Bone marrow (tissue), 2 donors: ENCODE measurements around the gene LCE1D.

Source experiments
- DNase-seq, 2 donors: peaks; one replicate each; lab custom pipeline; 2025; lab: John Stamatoyannopoulos, UW

Gene LCE1D

DNA sequence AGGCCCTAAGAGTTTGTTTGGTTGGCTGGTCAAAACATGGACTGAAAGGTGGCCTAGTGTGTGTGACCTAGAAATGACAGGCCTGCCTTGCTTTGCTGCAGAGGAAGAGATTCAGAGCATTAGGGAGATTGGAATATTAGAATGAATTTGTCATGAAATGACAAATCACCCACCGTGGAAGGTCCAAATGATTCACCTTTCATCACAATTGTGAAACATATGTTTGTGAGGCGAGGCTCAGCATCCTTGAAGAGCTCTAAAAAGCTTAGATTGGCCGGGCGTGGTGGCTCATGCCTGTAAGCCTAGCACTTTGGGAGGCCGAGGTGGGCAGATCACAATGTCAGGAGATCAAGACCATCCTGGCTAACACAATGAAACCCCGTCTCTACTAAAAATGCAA lies 20.8 kb downstream of the LCE1D start:
- DNase-seq, result no peak

GRCh38 chr1:152823294-152823693 lies 26.8 kb downstream of the LCE1D start:
- DNase-seq, result no peak

GRCh38 chr1:152824964-152825363 lies 28.4 kb downstream of the LCE1D start:
- DNase-seq, result no peak

GRCh38 chr1:152827173-152827572 lies 30.7 kb downstream of the LCE1D start, which contains the start of gene LCE1A:
Gene LCE1A (plus strand): TSS chr1:152827473. CDS start chr1:152827473, 0 bp downstream.
- DNase-seq, result no peak

GRCh38 chr1:152836870-152837269 lies 40.3 kb downstream of the LCE1D start:
- no peak for DNase-seq

DNA sequence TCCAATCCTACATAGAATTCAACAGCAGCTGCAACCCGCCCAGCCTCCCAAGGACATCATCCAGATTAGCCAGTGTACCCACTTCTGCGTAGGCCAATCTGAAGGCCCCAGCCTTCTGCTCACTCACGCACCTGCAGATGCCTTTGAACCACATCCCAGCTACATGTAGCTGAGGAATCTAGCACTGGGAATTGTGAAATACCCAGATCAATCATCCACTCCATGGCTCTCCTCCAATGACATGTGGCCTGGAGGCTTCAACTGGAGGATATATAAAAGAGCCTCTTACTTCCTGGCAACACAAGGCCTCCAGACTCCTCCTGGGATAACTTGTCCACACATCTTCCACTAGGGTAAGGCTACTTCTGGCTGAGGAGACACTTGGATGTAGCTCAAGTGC lies 46.0 kb downstream of the LCE1D start, which contains the start of gene LCE6A:
Gene LCE6A (plus strand): TSS at position 301 of the 400 bp plus-strand sequence. CDS start 665 bp downstream, outside the sequence.
- DNase-seq, result no peak
